Activated naive CD8-positive, alpha-beta T cell (primary cell): Measurements from ENCODE around the gene TMEM131.
A peak's percentile ranks its signal among the peaks of the same experiment; 100 is the strongest.

Experiments
- H3K27ac Mint-ChIP-seq: one replicate; pipeline ENCODE4 v1.8.0; 2021; ENCODE audit warnings: mixed read lengths
- H3K27me3 Mint-ChIP-seq: one replicate; pipeline ENCODE4 v1.8.0; 2021; ENCODE audit warnings: mixed read lengths
- H3K36me3 Mint-ChIP-seq: one replicate; pipeline ENCODE4 v1.8.0; 2021; ENCODE audit warnings: mixed read lengths
- H3K4me1 Mint-ChIP-seq: one replicate; pipeline ENCODE4 v1.8.0; 2021; ENCODE audit warnings: low read depth, mixed read lengths
- H3K4me3 Mint-ChIP-seq: one replicate; pipeline ENCODE4 v1.8.0; 2021; ENCODE audit warnings: mild to moderate bottlenecking, mixed read lengths
- H3K9me3 Mint-ChIP-seq: one replicate; pipeline ENCODE4 v1.8.0; 2021; ENCODE audit warnings: low read depth, mixed read lengths

Gene TMEM131

GRCh38 chr2:97788986-97789644, 206.6 kb downstream of the TMEM131 start:
- Mint-ChIP-seq H3K27ac (no peak overlapping the region), H3K4me1 (peaks cover 6% of the 10 kb centered on the region), H3K4me3 (no peak overlapping the region), H3K27me3 (no peaks in the 10 kb centered on the region), H3K36me3 (peaks cover 20% of the 10 kb centered on the region), H3K9me3 (no peaks in the 10 kb centered on the region)

GRCh38 chr2:97785818-97786217, 209.9 kb downstream of the TMEM131 start:
- Mint-ChIP-seq H3K27me3 (no peaks in the 10 kb centered on the region), H3K36me3 (peaks cover 12% of the 10 kb centered on the region), H3K4me3 (no peak overlapping the region), H3K9me3 (no peaks in the 10 kb centered on the region), H3K27ac (no peak overlapping the region), H3K4me1 (peaks cover 6% of the 10 kb centered on the region)

GRCh38 chr2:97784953-97785352, 210.8 kb downstream of the TMEM131 start:
- Mint-ChIP-seq H3K36me3 (peaks cover 12% of the 10 kb centered on the region), H3K27ac (no peak overlapping the region), H3K9me3 (no peaks in the 10 kb centered on the region), H3K27me3 (no peaks in the 10 kb centered on the region), H3K4me1 (peaks cover 6% of the 10 kb centered on the region), H3K4me3 (no peak overlapping the region)

- peaks cover 6% of the 10 kb centered on the region for H3K4me1 Mint-ChIP-seq
- no peak overlapping the region for H3K4me3 Mint-ChIP-seq
- H3K27ac Mint-ChIP-seq, result no peak overlapping the region
- no peaks in the 10 kb centered on the region for H3K9me3 Mint-ChIP-seq
- peaks cover 7% of the 10 kb centered on the region for H3K36me3 Mint-ChIP-seq
- H3K27me3 Mint-ChIP-seq, result no peaks in the 10 kb centered on the region
These were observed 213.8 kb downstream of the TMEM131 start for GRCh38 chr2:97781981-97782380.

- Mint-ChIP-seq H3K36me3 (peaks cover 12% of the 10 kb centered on the region), H3K4me1 (peaks cover 2% of the 10 kb centered on the region), H3K9me3 (no peaks in the 10 kb centered on the region), H3K27ac (no peak overlapping the region), H3K27me3 (no peaks in the 10 kb centered on the region), H3K4me3 (no peak overlapping the region)
These were observed 216.6 kb downstream of the TMEM131 start for GRCh38 chr2:97779141-97779540.

- Mint-ChIP-seq H3K27ac (no peak overlapping the region), H3K27me3 (no peaks in the 10 kb centered on the region), H3K4me1 (peaks cover 2% of the 10 kb centered on the region), H3K9me3 (no peaks in the 10 kb centered on the region), H3K4me3 (no peak overlapping the region), H3K36me3 (peaks cover 13% of the 10 kb centered on the region)
These were observed 220.7 kb downstream of the TMEM131 start for GRCh38 chr2:97775074-97775473.

GRCh38 chr2:97774425-97774824, 221.3 kb downstream of the TMEM131 start:
- Mint-ChIP-seq H3K36me3 (peaks cover 13% of the 10 kb centered on the region), H3K27me3 (no peaks in the 10 kb centered on the region), H3K4me3 (no peak overlapping the region), H3K27ac (no peak overlapping the region), H3K9me3 (no peaks in the 10 kb centered on the region), H3K4me1 (peaks cover 2% of the 10 kb centered on the region)

GRCh38 chr2:97770445-97770844, 225.3 kb downstream of the TMEM131 start:
- H3K4me1 Mint-ChIP-seq, result peaks cover 11% of the 10 kb centered on the region
- H3K9me3 Mint-ChIP-seq, result no peaks in the 10 kb centered on the region

GRCh38 chr2:97769711-97770110, 226.0 kb downstream of the TMEM131 start:
- Mint-ChIP-seq H3K36me3 (peaks cover 18% of the 10 kb centered on the region), H3K9me3 (no peaks in the 10 kb centered on the region), H3K27me3 (no peaks in the 10 kb centered on the region), H3K4me3 (no peak overlapping the region), H3K4me1 (peaks cover 13% of the 10 kb centered on the region), H3K27ac (no peak overlapping the region)

More at GRCh38 chr2:97770445-97770844, 225.3 kb downstream of the TMEM131 start:
- Mint-ChIP-seq H3K27me3 (no peaks in the 10 kb centered on the region), H3K27ac (no peak overlapping the region), H3K4me3 (no peak overlapping the region), H3K36me3 (peaks cover 16% of the 10 kb centered on the region)

GRCh38 chr2:97769308-97769707, 226.4 kb downstream of the TMEM131 start:
- Mint-ChIP-seq H3K4me1 (peaks cover 11% of the 10 kb centered on the region), H3K9me3 (no peaks in the 10 kb centered on the region), H3K27ac (no peak overlapping the region), H3K36me3 (peaks cover 15% of the 10 kb centered on the region), H3K27me3 (no peaks in the 10 kb centered on the region), H3K4me3 (no peak overlapping the region)

- Mint-ChIP-seq H3K4me3 (no peak overlapping the region), H3K9me3 (no peaks in the 10 kb centered on the region), H3K27ac (no peak overlapping the region), H3K4me1 (peaks cover 25% of the 10 kb centered on the region), H3K27me3 (no peaks in the 10 kb centered on the region), H3K36me3 (peaks cover 17% of the 10 kb centered on the region)
These were observed 229.2 kb downstream of the TMEM131 start for GRCh38 chr2:97766567-97766966.

- H3K4me1 Mint-ChIP-seq, result peaks cover 29% of the 10 kb centered on the region
- H3K36me3 Mint-ChIP-seq, result peaks cover 15% of the 10 kb centered on the region
- no peaks in the 10 kb centered on the region for H3K9me3 Mint-ChIP-seq
- no peak overlapping the region for H3K4me3 Mint-ChIP-seq
- H3K27me3 Mint-ChIP-seq, result no peaks in the 10 kb centered on the region
- H3K27ac Mint-ChIP-seq, result no peak overlapping the region
These were observed 229.8 kb downstream of the TMEM131 start for GRCh38 chr2:97765933-97766332.

- Mint-ChIP-seq H3K27me3 (no peaks in the 10 kb centered on the region), H3K4me3 (no peak overlapping the region), H3K27ac (no peak overlapping the region), H3K9me3 (no peaks in the 10 kb centered on the region), H3K36me3 (peaks cover 18% of the 10 kb centered on the region), H3K4me1 (peaks cover 41% of the 10 kb centered on the region)
These were observed 231.0 kb downstream of the TMEM131 start for GRCh38 chr2:97764559-97765263.

GRCh38 chr2:97763176-97763845, 232.4 kb downstream of the TMEM131 start:
- Mint-ChIP-seq H3K4me1 (peaks cover 53% of the 10 kb centered on the region), H3K36me3 (peaks cover 18% of the 10 kb centered on the region), H3K27ac (peak overlapping the region; percentile 54), H3K27me3 (no peaks in the 10 kb centered on the region), H3K9me3 (no peaks in the 10 kb centered on the region), H3K4me3 (no peak overlapping the region)

GRCh38 chr2:97761192-97761591, 234.6 kb downstream of the TMEM131 start:
- Mint-ChIP-seq H3K27ac (peak overlapping the region; percentile 78), H3K36me3 (peaks cover 24% of the 10 kb centered on the region), H3K4me1 (peaks cover 50% of the 10 kb centered on the region), H3K27me3 (no peaks in the 10 kb centered on the region), H3K4me3 (peak overlapping the region; percentile 65), H3K9me3 (no peaks in the 10 kb centered on the region)
